SK-N-SH treated with all-trans-retinoic acid at 6 μM for 48 hours (cell line): ENCODE results near the gene SRM.
A peak's percentile ranks its signal among the peaks of the same experiment; 100 is the strongest.

Source experiments
- ATAC-seq: fragments of 200-7000 bp; cut with Tn5 transposase; 3 replicates; pipeline ENCODE4 v1.9.1; 2020; ENCODE audit warnings: mild to moderate bottlenecking, moderate library complexity
- CREB5 ChIP-seq: fragments of 250-450 bp; sonication (Bioruptor Pico); IDR thresholded peaks from 2 replicates; pipeline ENCODE4 v1.5.1; 2020; ENCODE audit warnings: low read depth, mild to moderate bottlenecking, moderate library complexity
- CSDC2 ChIP-seq: fragments of 250-450 bp; sonication (Bioruptor Pico); IDR thresholded peaks from 2 replicates; pipeline ENCODE4 v1.5.0; 2020; ENCODE audit warnings: mild to moderate bottlenecking, moderate library complexity
- ESRRG ChIP-seq: fragments of 250-450 bp; sonication (Bioruptor Pico); IDR thresholded peaks from 2 replicates; pipeline ENCODE4 v1.6.1; 2021; ENCODE audit warnings: mild to moderate bottlenecking
- GLIS3 ChIP-seq: fragments of 250-450 bp; sonication (Bioruptor Pico); IDR thresholded peaks from 2 replicates; pipeline ENCODE4 v1.5.0; 2020; ENCODE audit warnings: mild to moderate bottlenecking, moderate library complexity
- ISL1 ChIP-seq: fragments of 250-450 bp; sonication (Bioruptor Pico); IDR thresholded peaks from 2 replicates; pipeline ENCODE4 v2.1.2; 2022; ENCODE audit warnings: mild to moderate bottlenecking, moderate library complexity
- OSR1 ChIP-seq: fragments of 250-450 bp; sonication (Bioruptor Pico); IDR thresholded peaks from 2 replicates; pipeline ENCODE4 v1.8.0; 2022; ENCODE audit warnings: moderate library complexity, mild to moderate bottlenecking, inconsistent platforms
- PPARA ChIP-seq: fragments of 250-450 bp; sonication (Bioruptor Pico); IDR thresholded peaks from 2 replicates; pipeline ENCODE4 v1.5.0; 2020; ENCODE audit warnings: mild to moderate bottlenecking, borderline replicate concordance
- RARB ChIP-seq: fragments of 250-450 bp; sonication (Bioruptor Pico); IDR thresholded peaks from 2 replicates; pipeline ENCODE4 v1.8.0; 2021; ENCODE audit warnings: mild to moderate bottlenecking, moderate library complexity
- SNAI2 ChIP-seq: fragments of 250-450 bp; sonication (Bioruptor Pico); IDR thresholded peaks from 2 replicates; pipeline ENCODE4 v1.5.0; 2020; ENCODE audit warnings: mild to moderate bottlenecking, moderate library complexity
- TOX ChIP-seq: fragments of 250-450 bp; sonication (Bioruptor Pico); IDR thresholded peaks from 2 replicates; pipeline ENCODE4 v1.8.0; 2021; ENCODE audit warnings: mild to moderate bottlenecking, moderate library complexity, borderline replicate concordance
- ZFP3 ChIP-seq: fragments of 250-450 bp; sonication (Bioruptor Pico); IDR thresholded peaks from 2 replicates; pipeline ENCODE4 v1.5.0; 2020; ENCODE audit warnings: mild to moderate bottlenecking, moderate library complexity
- ZFP30 ChIP-seq: fragments of 450-650 bp; formaldehyde crosslinking; IDR thresholded peaks from 2 replicates; pipeline ENCODE4 v1.5.0; 2022; ENCODE audit warnings: mild to moderate bottlenecking, moderate library complexity
- ZNF565 ChIP-seq: fragments of 450-650 bp; formaldehyde crosslinking; conservative IDR thresholded peaks from 2 replicates; pipeline ENCODE4 v1.5.0; 2020; ENCODE audit warnings: low read depth, mild to moderate bottlenecking, moderate library complexity
- ZNF70 ChIP-seq: fragments of 450-650 bp; formaldehyde crosslinking; IDR thresholded peaks from 2 replicates; pipeline ENCODE4 v1.5.0; 2020; ENCODE audit warnings: mild to moderate bottlenecking, moderate library complexity
- ZNF8 ChIP-seq: fragments of 450-650 bp; formaldehyde crosslinking; IDR thresholded peaks from 2 replicates; pipeline ENCODE4 v1.5.0; 2020; ENCODE audit warnings: mild to moderate bottlenecking, moderate library complexity
- TF ChIP-seq, protein P1 (sequence below): fragments of 250-450 bp; sonication (Bioruptor Pico); IDR thresholded peaks from 2 replicates; pipeline ENCODE4 v1.5.1; 2021; ENCODE audit warnings: mild to moderate bottlenecking, moderate library complexity

Gene SRM

DNA sequence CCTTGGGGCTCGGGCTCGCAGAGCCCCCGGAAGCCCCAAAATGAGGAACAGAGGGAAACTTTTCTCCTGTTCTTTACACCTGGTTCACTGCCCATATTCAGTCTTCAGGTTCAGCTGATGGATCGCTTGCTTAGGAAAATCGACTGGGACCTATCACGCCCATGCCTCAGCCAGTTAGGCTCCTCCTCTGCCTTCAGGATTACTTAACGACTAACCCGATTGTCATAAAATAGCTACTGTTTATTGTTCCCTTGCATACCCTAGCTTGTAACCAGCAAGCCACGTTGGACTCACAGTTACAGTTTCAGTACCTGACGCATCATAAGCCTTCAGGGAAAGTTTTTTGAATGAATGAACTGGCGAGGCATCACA, 46.7 kb downstream of the SRM start:
- ATAC-seq, result peak; percentile 31
- no peak for TF ChIP-seq ESRRG
- no peak for TF ChIP-seq ZFP30 (CRISPR knock-in tag)
- no peak for TF ChIP-seq OSR1 (CRISPR knock-in tag)
- no peak for TF ChIP-seq SNAI2 (CRISPR knock-in tag)
- TF ChIP-seq ZFP3 (CRISPR knock-in tag), result no peak
- no peak for TF ChIP-seq RARB (CRISPR knock-in tag)
- TF ChIP-seq TOX (CRISPR knock-in tag), result no peak
- no peak for TF ChIP-seq CSDC2 (CRISPR knock-in tag)
- TF ChIP-seq CREB5 (CRISPR knock-in tag), result no peak
- no peak for TF ChIP-seq ZNF70 (CRISPR knock-in tag)
- TF ChIP-seq ZNF565, result no peak
- no peak for TF ChIP-seq PPARA (CRISPR knock-in tag)
- TF ChIP-seq, protein P1, sequence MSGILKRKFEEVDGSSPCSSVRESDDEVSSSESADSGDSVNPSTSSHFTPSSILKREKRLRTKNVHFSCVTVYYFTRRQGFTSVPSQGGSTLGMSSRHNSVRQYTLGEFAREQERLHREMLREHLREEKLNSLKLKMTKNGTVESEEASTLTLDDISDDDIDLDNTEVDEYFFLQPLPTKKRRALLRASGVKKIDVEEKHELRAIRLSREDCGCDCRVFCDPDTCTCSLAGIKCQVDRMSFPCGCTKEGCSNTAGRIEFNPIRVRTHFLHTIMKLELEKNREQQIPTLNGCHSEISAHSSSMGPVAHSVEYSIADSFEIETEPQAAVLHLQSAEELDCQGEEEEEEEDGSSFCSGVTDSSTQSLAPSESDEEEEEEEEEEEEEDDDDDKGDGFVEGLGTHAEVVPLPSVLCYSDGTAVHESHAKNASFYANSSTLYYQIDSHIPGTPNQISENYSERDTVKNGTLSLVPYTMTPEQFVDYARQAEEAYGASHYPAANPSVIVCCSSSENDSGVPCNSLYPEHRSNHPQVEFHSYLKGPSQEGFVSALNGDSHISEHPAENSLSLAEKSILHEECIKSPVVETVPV (CRISPR knock-in tag), result no peak
- TF ChIP-seq ZNF8 (CRISPR knock-in tag), result no peak
- TF ChIP-seq ISL1 (CRISPR knock-in tag), result no peak
- TF ChIP-seq GLIS3 (CRISPR knock-in tag), result no peak

- peak; percentile 94 for ATAC-seq
- TF ChIP-seq ZNF70 (CRISPR knock-in tag) (no peak), ZFP3 (CRISPR knock-in tag) (peak; percentile 71; the same call in 1 of the 2 replicates), ZFP30 (CRISPR knock-in tag) (no peak)
Observed at GRCh38 chr1:11012260-11013159, 47.3 kb downstream of the SRM start, which contains the start of gene TARDBP. Gene TARDBP (plus strand): TSS chr1:11012654. CDS start chr1:11013728, 1,074 bp downstream.
